B cell (primary cell): ENCODE measurements around the gene OPN4.

Experiments
- CTCF ChIP-seq: fragments of 200-600 bp; IDR thresholded peaks from one replicate; pipeline ENCODE4 v1.8.0; 2022; ENCODE audit warnings: antibody characterized with exemption, mild to moderate bottlenecking
- EZH2 ChIP-seq: IDR thresholded peaks from 2 replicates; pipeline ENCODE4 v1.6.1; 2012; ENCODE audit warnings: borderline replicate concordance, low read depth, mild to moderate bottlenecking, moderate library complexity, low read length; ENCODE audit not compliant: insufficient read depth, poor library complexity, severe bottlenecking

- peak; percentile 72 for TF ChIP-seq CTCF
- TF ChIP-seq EZH2, result no peak
Measured at GRCh38 chr10:86693721-86694369, 39.5 kb downstream of the OPN4 start.
